ENCODE data around the gene SGCG. TPM values are rescaled to one million over a fixed set of nuclear protein-coding genes. Genes with fewer than 3 reads are reported as not detected.
A peak's percentile ranks its signal among the peaks of the same experiment; 100 is the strongest.

Gene SGCG
- total and polyA plus RNA-seq, 2 of the 4 experiments (the other 2 are of a cell fraction): under 0.01 TPM; not detected in 1

DNA sequence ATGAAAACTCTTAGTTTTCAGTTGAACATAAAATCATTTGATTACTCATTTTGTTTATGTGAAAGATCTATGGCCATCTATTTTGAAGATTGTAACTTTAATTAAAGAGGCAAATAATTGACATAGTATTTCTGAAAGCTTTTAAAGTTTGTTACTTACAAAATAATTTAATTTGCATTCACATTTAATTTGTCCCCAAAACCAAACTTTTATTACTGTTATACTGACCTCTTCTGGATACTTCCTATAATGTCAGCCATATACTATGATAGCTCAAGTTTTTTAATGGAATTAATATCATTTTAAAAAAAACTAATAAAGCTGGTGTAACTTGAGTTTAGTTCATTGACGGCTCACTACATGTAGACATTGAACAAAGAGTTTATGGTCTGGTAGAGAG, 4.9 kb upstream of the SGCG start:
- Histone ChIP-seq H4K91ac (ENCODE audit: insufficient read depth, low read depth, low read length) (no peak overlapping the region), H3K23ac (ENCODE audit: low read depth, low read length) (no peak overlapping the region), H4K8ac (ENCODE audit: low read depth in 2 of 2, low read length in 2 of 2) (no peak overlapping the region), H2AK5ac (ENCODE audit: low read depth, low read length) (no peak overlapping the region), H3K9me3 (ENCODE audit: control insufficient read depth, insufficient read depth, low read length) (no peaks in the 10 kb centered on the region), H3K9me1 (ENCODE audit: insufficient read depth, low read length) (no peaks in the 10 kb centered on the region), H3K4me2 (ENCODE audit: low read depth, low read length) (no peak overlapping the region), H4K20me1 (ENCODE audit: insufficient read depth, low read length) (no peaks in the 10 kb centered on the region), H2BK5ac (ENCODE audit: low read depth, low read length, poor library complexity, severe bottlenecking) (no peak overlapping the region), H3K56ac (ENCODE audit: extremely low read depth, insufficient read depth, low read length) (no peak overlapping the region), H3K4me3 (ENCODE audit: insufficient read depth, low read depth, low read length) (no peak overlapping the region), H3K18ac (ENCODE audit: low read depth, low read length) (no peak overlapping the region), H2BK120ac (ENCODE audit: low read depth, low read length) (no peak overlapping the region), H3K27ac (ENCODE audit: insufficient read depth, low read length) (no peak overlapping the region), H2AK9ac (replicated peaks; ENCODE audit: low read depth, low read length, poor library complexity) (no peak overlapping the region), H3K14ac (replicated peaks; ENCODE audit: low read depth, low read length) (no peak overlapping the region), H3K36me3 (ENCODE audit: control insufficient read depth, insufficient read depth, low read length) (no peaks in the 10 kb centered on the region), H3K4ac (ENCODE audit: low read depth, low read length) (no peak overlapping the region), H2AFZ (replicated peaks; ENCODE audit: low read length, poor library complexity) (no peak overlapping the region), H2BK15ac (ENCODE audit: low read depth, low read length) (no peak overlapping the region), H2BK20ac (ENCODE audit: low read depth, low read length) (no peak overlapping the region), H3K9ac (ENCODE audit: low read depth, low read length) (no peak overlapping the region), H3K79me1 (ENCODE audit: low read depth in 1 of 2, low read length in 2 of 2) (no peaks in the 10 kb centered on the region), H4K5ac (ENCODE audit: low read depth, low read length) (no peak overlapping the region), H3K4me1 (ENCODE audit: control insufficient read depth, insufficient read depth, low read length) (no peaks in the 10 kb centered on the region), H3K27me3 (ENCODE audit: control insufficient read depth, insufficient read depth, low read length) (0 out of 2 replicates have a peak, but pooled peaks cover 2% of the 10 kb centered on the region)
- in situ Hi-C loops (cut with MboI; ENCODE audit: low sequenced_read_pairs) (no loop called here), dilution Hi-C loops (cut with HindIII; ENCODE audit: low sequenced_read_pairs, unreplicated experiment) (no loop called here), intact Hi-C loops (cut with micrococcal nuclease) (loop anchor here (1.0 to 10.0 kb wide), 2 partner anchors 143 to 371 kb away; no protein-coding TSS in a partner anchor)
- ATAC-seq (ENCODE audit: low read depth) (peak; percentile 62; the same call in 1 of the 2 replicates), DNase-seq (peak; percentile 11)
- peak; percentile 46 for TF ChIP-seq CTCF (conservative IDR thresholded peaks at IDR 0.05; ENCODE audit: low read depth, low read length)
- TF ChIP-seq, protein P1, sequence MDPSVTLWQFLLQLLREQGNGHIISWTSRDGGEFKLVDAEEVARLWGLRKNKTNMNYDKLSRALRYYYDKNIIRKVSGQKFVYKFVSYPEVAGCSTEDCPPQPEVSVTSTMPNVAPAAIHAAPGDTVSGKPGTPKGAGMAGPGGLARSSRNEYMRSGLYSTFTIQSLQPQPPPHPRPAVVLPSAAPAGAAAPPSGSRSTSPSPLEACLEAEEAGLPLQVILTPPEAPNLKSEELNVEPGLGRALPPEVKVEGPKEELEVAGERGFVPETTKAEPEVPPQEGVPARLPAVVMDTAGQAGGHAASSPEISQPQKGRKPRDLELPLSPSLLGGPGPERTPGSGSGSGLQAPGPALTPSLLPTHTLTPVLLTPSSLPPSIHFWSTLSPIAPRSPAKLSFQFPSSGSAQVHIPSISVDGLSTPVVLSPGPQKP (IDR thresholded peaks at IDR 0.05; ENCODE audit: borderline replicate concordance, low read depth, low read length): no peak
- peak; percentile 25; the same call in 1 of the 2 replicates for TF ChIP-seq SMC3 (IDR thresholded peaks at IDR 0.05; ENCODE audit: low read depth, low read length)
- peak; percentile 12; the same call in 1 of the 2 replicates for TF ChIP-seq RAD21 (IDR thresholded peaks at IDR 0.05; ENCODE audit: low read length)
- CTCF ChIA-PET: interaction anchor here (0.6 to 1.5 kb wide), 4 partner anchors 8 to 144 kb away, joined by 3 to 4 read pairs (median 3); no protein-coding TSS in a partner anchor
- POLR2A ChIA-PET (ENCODE audit: unreplicated experiment): no interaction called here
- BruUV-seq (replicated peaks): no TSS peak
- no CpG with 5 or more reads among the region's 1 CpG for WGBS, 2 experiments (ENCODE audit: extremely low coverage in 2 of 2, insufficient read length in 1 of 2)
